NB4 (cell line): Measurements from ENCODE around the gene KLHL22.

Source experiments
- POLR2A ChIP-seq: IDR thresholded peaks from 2 replicates; pipeline ENCODE4 v1.6.1; 2011; ENCODE audit warnings: mild to moderate bottlenecking; ENCODE audit not compliant: insufficient read length; ENCODE audit errors: extremely low read depth
- TF ChIP-seq, protein P1 (sequence below): IDR thresholded peaks from one replicate; pipeline ENCODE4 v1.5.1; 2012; ENCODE audit warnings: low read depth, low read length

DNA sequence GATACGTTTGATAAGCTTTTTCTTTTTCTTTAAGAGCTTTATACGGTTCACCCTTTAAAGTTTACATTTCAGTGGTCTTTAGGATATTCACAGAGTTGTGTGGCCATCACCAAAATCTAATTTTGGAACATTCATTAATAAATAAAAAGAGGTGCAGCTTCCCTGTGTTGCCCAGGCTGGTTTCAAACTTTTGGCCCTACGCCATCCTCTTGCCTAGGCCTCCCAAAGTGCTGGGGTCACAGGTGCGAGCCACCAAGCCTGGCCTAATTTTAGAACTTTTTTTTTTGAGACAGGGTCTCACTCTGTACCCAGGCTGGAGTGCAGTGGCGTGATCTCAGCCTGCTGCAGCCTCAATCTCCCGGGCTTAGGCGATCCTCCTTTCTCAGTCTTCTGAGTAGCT, 42.4 kb upstream of the KLHL22 start:
- TF ChIP-seq POLR2A: no peak
- TF ChIP-seq, protein P1, sequence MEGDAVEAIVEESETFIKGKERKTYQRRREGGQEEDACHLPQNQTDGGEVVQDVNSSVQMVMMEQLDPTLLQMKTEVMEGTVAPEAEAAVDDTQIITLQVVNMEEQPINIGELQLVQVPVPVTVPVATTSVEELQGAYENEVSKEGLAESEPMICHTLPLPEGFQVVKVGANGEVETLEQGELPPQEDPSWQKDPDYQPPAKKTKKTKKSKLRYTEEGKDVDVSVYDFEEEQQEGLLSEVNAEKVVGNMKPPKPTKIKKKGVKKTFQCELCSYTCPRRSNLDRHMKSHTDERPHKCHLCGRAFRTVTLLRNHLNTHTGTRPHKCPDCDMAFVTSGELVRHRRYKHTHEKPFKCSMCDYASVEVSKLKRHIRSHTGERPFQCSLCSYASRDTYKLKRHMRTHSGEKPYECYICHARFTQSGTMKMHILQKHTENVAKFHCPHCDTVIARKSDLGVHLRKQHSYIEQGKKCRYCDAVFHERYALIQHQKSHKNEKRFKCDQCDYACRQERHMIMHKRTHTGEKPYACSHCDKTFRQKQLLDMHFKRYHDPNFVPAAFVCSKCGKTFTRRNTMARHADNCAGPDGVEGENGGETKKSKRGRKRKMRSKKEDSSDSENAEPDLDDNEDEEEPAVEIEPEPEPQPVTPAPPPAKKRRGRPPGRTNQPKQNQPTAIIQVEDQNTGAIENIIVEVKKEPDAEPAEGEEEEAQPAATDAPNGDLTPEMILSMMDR: no peak
